ENCODE measurements around the gene KIAA1614.

The KIAA1614 gene

DNA sequence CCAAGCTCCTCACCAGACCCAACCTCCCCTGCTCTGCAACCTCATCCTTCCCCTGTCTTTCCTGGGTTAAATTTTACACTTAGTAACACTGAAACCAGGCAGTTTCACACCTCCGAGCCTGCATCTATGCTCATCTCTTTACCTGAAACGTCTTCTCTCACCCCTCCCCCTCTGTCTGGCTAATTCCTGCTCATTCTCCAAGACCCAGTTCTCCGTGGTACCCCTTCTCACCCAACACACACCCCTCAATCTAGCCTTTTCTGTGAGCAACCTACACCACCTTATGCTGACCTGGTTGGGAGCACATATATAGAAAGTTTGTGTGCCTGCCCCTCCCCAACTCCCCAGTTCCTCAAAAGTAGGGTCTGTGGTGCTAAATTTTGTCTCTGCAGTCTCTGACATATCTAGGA, 3.7 kb upstream of the KIAA1614 start:
- DNase-seq, result no peak

DNA sequence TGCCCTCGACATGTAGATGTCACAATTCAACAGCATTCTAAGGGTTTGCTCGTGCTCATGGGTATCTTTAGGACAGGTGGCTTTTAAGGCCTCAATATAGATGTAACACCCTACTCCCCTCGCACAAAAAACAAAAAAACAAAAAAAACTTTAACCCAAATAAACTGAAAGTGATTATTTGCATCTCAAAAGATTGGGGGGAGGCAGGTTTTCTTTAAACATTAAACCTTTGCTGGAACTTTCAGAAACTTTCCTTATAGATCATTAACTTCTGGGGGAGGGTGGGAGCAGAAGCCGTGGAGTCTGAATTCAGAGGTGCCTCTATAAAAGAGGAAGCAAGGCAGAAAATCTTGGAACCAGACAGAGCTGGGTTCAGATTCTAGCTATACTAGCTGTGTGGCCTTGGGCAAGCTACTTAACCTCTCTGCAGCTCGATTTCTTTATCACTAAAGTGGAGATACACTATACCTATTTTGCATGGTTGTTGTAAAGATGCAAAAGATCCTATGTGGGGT, 3.2 kb upstream of the KIAA1614 start:
- no peak for DNase-seq

DNA sequence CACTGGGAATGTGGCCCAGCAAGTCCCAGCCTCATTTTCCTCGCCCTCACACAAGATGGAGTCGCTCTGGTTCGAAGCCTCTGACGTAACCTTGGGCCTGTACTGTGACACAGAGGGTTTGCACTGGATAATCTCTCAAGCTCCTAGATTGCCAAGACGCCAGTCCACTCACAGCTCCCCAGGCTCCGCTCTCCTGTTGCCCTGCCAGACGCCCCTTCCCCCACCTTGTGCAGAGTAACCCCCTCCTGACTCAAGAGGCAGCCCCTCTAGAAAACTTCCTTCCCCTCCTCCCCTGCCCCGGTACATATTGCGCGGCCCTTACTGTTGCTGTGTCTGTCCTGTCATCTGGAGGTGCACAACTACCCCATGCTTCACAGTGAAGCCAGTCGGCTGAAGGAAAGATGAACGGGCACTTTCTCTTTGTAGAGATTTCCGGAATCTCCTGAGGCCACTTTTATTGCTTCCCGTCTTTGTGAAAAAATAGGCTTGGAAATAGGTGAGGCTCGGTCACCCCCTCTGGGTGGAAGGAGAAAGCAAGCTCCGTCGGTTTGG, 981 bp upstream of the KIAA1614 start:
- DNase-seq, result no peak

DNA sequence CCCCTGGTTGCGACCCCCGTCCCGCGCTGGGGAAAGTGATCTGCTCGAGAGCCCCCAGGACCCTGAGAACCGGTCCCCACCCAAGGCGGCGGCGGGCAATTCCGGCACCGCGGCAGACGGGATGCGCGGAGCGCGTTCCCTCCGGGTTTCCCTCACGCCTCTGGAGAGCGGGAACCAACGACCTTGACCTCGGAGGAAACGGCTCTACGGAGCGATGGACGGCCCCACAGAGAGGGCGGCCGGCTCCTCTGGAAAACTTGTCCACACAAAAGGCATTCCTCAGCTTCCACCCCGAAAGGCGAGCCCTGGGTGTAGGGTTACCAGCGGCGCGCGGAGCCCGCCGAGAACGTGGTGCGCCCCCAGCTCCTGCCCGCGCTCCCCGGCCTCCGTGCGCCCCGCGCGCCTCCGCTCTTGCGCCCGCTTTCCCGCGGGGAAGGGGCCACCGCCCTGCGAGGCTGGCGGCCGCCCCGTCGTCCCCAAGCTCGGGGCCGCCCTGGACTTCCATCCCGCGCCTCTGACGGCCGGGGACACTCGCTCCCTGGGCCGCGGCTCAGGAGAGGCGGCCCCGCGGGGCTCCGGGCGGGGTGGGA, 391 bp upstream of the KIAA1614 start:
- no peak for DNase-seq

DNA sequence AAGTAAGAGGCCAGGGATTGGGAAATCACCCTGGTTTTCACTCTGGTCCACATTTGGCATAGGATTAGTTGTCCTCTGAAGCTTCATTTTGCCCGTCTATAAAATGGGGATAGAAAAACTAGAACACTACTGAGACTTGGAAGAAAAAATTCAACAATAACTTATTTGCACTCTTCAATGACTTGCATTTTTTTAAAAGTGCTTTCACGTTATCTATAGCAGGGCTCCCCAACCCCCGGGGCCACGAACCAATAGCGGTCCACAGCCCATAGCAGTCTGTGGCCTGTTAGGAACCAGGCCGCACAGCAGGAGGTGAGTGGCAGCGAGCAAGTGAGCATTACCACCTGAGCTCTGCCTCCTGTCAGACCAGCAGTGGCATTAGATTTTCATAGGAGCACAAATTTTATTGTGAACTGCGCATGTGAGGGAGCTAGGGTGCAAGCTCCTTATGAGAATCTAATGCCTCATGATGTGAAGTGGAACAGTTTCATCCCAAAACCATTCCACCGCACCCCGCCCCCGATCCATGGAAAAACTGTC, 2.8 kb downstream of the KIAA1614 start:
- DNase-seq, result no peak

DNA sequence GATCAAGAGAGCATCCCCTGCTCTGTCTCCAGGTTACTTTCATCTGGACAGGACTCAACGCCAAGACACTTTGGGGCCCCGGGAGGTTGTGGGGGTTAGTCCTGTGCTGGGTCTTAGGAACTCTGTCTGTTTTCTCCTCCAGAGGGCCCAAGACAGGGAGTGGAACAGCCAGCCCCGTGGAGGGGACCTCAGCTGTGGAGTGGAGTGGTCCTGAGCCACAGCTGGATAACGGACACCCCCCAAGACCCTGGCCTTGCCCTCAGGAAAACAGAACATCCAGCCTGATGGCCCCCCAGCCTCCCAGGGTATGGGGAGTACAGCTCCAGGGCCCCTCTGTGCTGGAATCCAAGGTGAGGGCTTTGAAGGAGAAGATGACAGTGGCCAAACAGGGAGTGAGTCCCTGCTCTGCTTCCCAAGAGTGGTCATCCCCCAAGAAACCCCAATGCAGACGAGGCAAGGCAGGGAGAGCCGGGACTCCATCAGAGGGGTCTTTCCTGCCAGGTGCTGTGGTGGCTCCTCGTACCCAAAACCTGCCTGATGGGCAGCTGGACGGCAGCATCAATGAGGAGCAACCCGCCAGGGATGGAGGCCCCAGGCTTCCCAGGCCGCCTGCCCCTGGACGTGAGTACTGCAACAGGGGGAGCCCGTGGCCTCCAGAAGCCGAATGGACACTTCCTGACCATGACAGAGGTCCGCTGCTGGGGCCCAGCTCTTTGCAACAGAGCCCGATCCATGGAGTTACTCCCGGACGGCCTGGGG, 3.5 kb downstream of the KIAA1614 start:
- DNase-seq, result no peak

DNA sequence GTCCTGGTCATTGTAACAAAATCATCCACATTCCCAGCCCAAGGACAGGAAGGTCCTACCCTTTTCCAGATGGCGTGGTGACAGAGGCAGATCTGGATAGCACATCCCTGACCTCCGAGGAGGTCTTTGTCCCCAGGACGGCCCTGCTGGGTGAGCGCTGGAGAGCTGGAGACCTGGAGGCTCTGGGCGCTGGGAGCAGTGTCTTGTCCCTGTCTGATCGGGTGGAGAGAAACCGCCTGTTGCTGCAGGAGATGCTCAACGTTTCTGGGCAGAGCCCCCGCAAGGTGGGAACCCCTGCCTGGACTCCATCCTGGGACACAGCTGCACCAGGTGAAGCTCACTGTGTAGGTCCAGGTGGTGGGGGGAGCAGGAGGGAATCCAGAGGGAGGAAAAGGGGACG, 4.1 kb downstream of the KIAA1614 start:
- no peak for DNase-seq

DNA sequence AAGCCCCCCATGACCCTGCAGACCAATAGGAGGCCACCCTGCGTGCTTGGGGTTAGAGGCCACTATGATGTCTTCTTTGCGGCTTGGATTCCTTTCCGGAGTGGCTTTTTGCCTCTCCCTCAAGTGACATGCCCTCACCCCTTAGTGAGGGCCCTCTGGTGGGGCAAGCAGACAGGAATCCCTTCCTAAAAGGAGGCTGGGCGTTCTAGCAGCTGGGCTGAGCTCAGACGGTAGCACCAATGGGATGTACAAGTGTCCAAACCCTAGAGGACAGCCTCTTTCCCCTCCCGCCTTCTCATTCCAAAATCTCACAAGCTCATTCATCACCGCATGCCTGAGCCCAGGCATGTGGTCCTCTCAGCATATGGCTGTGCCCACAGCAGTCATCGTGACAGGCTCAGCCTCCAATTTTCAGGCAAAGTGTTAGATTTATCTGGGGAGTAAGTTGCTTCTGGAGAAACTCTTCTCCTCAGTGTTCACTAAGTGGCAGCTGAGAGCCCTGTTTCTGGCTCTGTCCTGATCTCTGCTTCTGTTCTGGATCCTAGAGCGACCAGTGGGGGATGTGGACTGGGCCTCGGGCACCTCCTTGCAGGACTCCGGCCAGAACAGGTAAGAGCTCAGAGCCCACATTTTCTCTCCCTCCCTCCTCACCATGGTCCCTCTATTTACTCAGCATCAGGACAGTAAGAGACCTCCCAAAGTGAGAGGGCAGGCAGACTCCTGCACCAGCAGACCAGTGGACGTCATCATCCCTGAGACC, 4.8 kb downstream of the KIAA1614 start:
- DNase-seq, result no peak

DNA sequence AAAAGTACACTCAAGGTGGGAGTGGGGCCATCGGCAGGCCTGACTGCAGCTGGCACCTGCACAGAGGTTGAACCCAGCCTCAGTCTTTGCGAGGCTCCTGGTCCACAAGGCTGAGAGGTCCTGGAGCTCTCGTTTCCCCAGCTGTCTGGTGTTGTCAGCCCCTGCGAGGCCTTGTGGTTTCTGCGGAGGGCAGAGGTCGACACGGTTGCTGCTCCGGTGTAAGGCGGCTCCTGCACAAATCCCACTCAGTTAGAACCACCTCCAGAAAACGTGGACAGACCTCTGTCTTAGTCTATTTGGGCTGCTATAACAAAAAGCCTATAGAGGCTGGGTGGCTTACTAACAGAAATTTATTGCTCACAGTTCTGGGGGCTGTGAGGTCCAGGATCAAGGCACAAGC, 5.8 kb downstream of the KIAA1614 start:
- no peak for DNase-seq

DNA sequence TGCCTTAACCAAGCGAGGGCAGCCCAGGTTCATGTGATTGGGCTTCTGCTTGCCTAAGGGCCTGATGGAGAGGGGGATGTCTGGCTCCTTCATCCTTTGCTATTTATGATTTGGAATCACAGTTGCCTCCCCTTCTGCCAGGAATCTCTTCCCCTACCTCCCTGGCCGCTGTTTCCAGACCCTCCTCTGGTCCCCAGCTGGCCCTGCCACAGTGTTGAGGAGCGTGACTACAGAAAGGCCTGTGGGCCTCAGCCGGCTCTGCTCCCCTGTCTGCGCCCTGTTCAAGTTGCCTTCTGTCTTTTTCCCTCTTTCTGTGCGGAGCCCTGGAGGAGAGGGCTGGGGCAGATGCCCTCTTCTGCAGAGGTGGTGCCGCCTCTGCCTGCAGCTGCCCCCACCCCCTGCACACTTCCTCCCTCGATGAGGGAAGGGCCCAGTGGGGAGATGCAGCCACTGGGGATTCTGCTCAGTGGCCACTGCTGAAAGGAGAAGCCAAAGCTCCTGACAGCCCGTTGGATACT, 6.5 kb downstream of the KIAA1614 start:
- DNase-seq, result no peak

DNA sequence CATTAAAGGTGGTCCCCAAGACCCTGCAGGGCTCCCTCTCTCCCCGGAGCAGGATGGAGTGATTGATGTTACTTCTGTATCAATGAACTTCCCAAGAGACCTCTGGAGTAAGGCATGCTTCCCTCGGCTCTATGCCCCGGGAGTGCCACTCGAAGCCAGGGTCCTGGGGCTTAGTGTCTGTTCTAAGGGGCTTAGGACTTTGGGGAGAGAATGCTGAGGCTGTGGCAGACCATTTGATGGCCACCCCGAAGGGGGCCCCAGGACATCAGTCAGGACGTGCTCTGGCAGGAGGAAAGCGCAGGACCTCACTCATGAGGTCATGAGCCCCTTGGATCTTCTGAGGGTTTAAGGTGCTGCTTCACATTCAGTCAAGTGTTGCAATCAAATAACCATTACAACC, 7.5 kb downstream of the KIAA1614 start:
- DNase-seq, result no peak

DNA sequence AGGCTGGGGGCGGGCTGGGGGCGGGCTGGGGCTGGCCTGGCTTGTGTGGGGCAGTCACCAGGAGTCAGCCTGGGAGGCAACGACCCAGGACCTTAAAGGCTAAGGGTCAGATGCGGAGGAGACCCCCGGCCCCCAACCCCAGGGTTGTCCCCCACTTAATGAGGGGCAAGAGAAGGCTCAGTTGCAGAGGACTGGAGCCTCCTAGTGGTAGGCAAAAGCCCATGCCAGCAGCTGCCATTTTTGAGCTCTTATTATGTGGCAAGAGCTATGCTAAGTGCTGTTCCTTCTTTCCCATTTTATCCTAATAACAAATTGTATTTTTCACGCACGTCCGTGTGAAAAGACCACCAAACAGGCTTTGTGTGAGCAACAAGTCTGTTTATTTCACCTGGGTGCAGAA, 8.0 kb downstream of the KIAA1614 start:
- no peak for DNase-seq

DNA sequence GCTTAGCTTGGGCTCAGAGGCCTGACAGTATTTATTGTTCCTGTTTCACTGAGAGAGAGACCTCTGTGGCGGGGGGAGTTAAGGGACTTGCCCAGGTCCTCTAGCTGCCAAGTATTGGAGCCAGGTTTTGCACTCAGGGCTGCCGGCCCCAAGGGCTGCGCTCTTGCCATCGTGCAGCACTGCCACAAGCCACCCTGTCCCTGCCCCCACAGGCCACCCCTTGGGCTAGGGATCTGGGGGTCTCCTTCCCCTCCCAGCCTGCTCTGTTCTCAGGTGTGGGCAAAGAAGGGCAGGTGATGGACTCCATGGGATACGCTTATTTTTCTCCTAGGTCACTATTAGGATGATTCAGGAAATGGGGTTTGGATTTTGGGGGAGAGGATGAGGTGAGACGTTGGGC, 8.7 kb downstream of the KIAA1614 start:
- no peak for DNase-seq

DNA sequence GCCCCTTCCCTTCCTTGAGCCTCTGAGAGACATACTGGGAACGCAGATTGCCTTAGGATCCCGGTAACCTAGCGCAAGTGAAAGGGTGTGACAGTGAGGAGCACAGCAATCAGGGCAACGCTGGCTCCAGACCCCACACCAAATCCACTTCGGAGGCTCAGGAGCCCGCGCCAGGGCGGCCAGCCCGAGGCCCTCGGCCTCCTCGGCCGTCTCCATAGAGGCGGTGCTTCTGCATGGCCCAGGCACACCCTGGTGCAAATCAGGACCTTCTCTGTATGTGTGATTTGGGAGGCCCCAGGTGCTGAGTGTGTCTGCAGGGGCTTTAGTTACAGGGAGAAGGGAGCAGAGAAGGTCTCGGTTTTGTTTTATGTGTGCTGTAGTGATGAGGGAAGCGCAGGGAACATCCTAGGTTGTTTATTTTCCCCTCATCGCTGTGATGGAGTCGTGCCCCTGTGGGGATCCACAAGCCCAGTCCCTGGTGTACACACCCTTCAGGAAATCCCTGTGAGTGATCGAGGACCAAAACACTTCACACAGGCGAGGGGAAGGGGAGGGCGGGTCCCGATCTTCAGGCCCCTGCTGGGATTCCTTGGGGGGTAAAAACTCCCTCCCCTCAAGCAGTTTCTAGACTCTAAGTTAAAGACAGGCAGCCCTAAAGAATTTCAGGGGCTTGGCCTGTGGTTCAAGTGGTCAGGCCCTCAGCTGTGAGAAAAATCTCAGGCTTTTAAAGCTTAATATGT, 9.4 kb downstream of the KIAA1614 start:
- no peak for DNase-seq

DNA sequence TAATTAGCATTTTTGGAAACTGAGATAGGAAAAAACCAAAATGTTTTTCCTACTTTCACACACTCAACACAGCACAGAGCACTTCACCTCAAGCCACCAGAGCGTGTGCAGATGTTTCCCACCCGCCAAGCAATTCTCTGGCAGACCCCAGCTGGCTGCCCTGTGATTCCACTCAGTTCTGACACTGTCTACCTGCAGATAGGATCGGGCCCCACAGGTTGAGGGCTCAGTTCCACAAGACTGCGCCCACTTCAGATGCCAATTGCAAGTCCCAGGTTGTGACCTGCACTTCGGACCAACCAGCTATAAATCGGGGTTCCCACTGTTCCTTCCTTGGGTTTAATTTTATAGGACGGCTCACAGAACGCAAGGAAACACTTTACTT, 9.9 kb downstream of the KIAA1614 start:
- DNase-seq, result no peak

DNA sequence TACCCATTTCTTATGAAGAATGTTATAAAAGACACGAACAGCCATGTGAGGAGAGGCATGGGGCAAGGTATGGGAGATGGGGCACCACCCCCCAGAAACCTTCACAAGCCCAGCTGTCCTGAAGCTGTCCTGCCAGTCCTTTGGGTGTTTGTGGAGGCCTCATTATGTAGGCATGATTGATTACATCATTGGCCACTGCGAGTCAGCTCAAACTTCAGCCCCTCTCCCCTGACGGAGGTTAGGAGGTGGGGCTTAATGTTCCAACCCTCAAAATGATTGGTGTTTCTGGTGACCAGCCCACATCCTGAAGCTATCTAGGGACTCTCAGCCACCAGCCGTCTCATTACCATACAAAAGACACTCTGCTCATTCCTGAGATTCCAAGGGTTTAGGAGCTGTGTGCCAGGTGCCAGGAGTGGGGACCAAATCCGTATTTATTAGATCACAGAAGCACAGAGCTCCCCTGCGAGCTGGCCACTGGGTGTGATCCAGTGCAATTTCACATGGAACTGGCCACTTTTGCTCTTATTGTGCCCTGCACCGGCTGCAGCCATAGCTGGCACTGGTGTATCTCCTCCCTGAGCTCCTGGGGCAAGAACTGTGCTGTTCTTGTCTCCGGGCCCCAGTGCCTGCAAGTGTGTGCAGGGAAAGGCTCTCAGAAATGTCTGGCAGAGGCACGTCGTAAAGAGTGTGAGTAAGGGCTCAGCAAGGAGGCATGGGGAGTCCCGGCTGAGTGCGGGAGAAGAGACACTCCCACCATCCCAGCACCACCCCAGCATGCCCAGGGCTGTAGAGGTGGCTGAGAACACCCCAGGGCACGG, 10.5 kb downstream of the KIAA1614 start:
- no peak for DNase-seq

DNA sequence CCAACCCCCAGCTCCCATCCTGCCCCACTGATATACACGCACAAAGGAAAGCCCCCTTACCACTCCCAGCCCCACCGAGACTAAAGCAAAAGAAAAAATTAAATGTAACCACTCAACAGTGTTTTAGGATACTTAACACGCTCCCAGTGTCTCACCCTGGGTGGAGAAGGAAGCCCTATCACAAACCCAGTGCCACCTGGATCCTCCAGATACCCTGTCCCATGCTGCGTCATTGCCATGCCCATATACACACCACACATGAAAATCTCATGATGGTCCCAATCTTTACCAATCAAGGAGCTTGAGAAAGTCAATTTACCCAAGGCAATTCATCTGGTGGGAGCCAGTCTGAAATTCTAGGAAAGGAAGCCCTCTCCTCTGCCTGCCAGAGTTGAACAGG, 11.2 kb downstream of the KIAA1614 start:
- no peak for DNase-seq

DNA sequence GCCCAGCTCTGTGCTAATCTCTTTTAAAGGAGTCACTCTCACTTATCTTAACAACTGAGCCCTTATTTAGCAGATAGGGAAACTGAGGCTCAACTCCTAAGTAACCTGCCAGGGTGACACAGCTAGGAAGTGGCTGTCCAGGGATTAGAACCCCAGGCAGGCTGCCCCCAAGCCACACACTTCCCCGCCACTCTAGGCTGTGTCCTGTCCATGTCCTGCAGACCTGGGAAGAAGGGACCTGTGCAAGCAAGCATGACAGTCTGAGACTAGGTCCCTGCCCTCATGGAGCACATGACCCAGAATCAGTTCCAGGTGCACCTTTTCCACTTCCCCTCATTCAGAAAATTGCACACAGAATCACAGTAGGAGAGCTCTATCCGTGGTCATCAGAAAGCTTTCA, 12.2 kb downstream of the KIAA1614 start:
- no peak for DNase-seq

DNA sequence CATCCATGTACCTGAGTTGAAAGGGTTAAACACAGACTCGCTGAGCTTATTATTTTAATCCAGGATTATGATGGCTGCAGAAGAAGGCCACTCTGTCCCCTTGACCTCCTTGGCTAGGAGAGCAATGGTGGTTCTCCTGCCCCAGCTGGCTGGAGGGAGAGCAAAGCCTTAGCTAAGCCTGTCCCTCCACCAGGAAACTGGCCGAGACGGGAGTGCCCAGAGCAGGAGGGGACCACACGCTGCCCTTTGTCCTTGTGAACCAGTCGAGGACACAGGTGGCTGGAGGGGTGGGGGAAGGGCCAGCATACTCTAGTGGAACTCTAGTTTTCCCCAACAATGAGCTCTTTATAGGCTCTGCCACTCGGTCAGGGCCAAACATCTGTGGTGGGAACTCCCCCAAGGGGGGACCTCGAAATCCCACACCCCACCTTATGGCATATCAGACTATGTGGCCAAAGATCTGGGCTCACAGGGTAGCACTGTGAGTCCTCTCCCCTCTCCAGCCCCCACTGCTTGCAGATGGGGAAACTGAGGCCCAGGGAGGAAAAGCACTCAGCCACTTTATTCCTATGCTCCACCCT, 12.9 kb downstream of the KIAA1614 start:
- DNase-seq, result no peak

DNA sequence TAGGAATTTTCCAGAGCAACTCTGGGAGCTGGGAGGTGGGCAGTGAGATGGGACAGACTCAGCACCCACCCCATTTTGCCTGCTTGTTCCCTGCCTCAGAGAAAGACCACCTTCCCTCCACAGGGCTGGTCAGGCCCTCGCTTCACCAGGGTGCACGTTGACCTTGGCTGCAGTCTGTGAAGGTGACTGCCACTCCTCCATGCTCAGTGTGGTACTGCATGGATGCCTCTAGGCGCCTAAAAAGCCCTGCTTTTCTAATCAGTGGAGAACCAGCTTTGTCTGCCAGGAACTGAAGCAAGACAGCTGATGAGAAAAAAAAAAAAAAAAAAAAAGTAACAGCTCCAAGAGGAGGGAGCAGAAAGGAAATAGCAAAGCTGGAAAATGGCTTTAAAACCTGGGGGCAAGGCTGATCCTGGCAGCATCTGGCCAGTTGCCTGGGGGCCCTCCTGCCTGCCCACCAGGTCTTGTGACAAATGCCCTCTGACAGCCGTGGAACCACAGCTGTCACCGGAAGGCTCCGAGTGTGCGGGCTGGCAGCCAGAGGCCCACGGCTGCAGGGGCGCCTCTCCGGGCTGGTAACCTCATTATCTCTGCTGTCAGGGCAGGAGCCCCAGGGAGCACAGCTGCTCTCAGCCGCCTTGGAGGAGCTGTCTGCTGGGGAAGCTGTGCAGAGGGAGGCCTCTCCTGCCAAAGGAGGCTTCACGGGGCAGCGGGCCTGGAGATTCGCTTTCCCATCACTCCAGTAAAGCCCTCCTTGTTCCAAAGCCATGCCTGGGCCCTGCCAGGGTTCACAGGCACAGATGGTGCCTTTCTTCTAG, 13.7 kb downstream of the KIAA1614 start:
- DNase-seq, result peak; percentile 54 to 67
